NCI-H1930 (cell line): Measurements from ENCODE around the gene ZNF610.
"Not testable (repeated sequence)": the region's sequence is repeated elsewhere in the genome, so short reads cannot be mapped to it uniquely, and the experiment has no call there.

Source experiments
- DNase-seq, 2 experiments: peaks; one replicate each; lab custom pipeline; 2025; lab: John Stamatoyannopoulos, UW

Gene ZNF610

GRCh38 chr19:52336117-52336790 is at the start of gene ZNF610:
Gene ZNF610, plus strand, starts transcription at chr19:52336243. Its CDS starts 12,930 bp downstream, at chr19:52349173.
- peak; percentile 81 to 90 for DNase-seq

GRCh38 chr19:52286256-52286655 is 49.8 kb upstream of the ZNF610 start:
- DNase-seq, result no peak

GRCh38 chr19:52291781-52292180 is 44.3 kb upstream of the ZNF610 start:
- DNase-seq, result no peak

- not testable (repeated sequence) for DNase-seq
Observed at GRCh38 chr19:52292946-52293345, 43.1 kb upstream of the ZNF610 start.

GRCh38 chr19:52296400-52296772 is 39.7 kb upstream of the ZNF610 start:
- DNase-seq, result no peak

GRCh38 chr19:52296773-52297600 is 39.1 kb upstream of the ZNF610 start, which contains the start of gene ZNF480:
Gene ZNF480, plus strand, starts transcription at chr19:52297169. Its CDS starts 3,244 bp downstream, at chr19:52300413.
- DNase-seq, result peak; percentile 65 to 84

- DNase-seq, result no peak
Observed at GRCh38 chr19:52297601-52298364, 38.3 kb upstream of the ZNF610 start.

GRCh38 chr19:52307275-52307674 is 28.8 kb upstream of the ZNF610 start:
- peak in 1 of 2 experiments; percentile 35 for DNase-seq

- no peak for DNase-seq
Observed at GRCh38 chr19:52322429-52322828, 13.6 kb upstream of the ZNF610 start.

GRCh38 chr19:52331757-52332156 is 4.3 kb upstream of the ZNF610 start:
- no peak for DNase-seq

GRCh38 chr19:52335768-52336116 is 301 bp upstream of the ZNF610 start:
- no peak for DNase-seq

GRCh38 chr19:52336791-52337381 is 843 bp downstream of the ZNF610 start:
- DNase-seq, result no peak

- not testable (repeated sequence) for DNase-seq
Observed at GRCh38 chr19:52339022-52339421, 3.0 kb downstream of the ZNF610 start.

- peak; percentile 22 to 60 for DNase-seq
Observed at GRCh38 chr19:52343548-52343947, 7.5 kb downstream of the ZNF610 start.

- DNase-seq, result no peak
Observed at GRCh38 chr19:52345162-52345561, 9.1 kb downstream of the ZNF610 start.

- DNase-seq, result no peak
Observed at GRCh38 chr19:52351512-52351911, 15.5 kb downstream of the ZNF610 start.

GRCh38 chr19:52366414-52366824 is 30.4 kb downstream of the ZNF610 start:
- DNase-seq, result no peak

GRCh38 chr19:52369559-52370340 is 33.7 kb downstream of the ZNF610 start, which contains the start of gene ZNF880:
Gene ZNF880, plus strand, starts transcription at chr19:52369923. Its CDS starts 43 bp downstream, at chr19:52369966.
- peak; percentile 95 to 97 for DNase-seq

- DNase-seq, result no peak
Observed at GRCh38 chr19:52370341-52370710, 34.3 kb downstream of the ZNF610 start.

GRCh38 chr19:52391135-52391534 is 55.1 kb downstream of the ZNF610 start:
- no peak for DNase-seq
